ENCODE results near the gene TTC12.

- no peak for TF ChIP-seq CTCF (optimal IDR thresholded peaks at IDR 0.05 in 1 of 3, IDR thresholded peaks at IDR 0.05 in 1 of 3, conservative IDR thresholded peaks at IDR 0.05 in 1 of 3; ENCODE audit: extremely low read depth in 1 of 3, insufficient read depth in 2 of 3, low read length in 3 of 3)
- TF ChIP-seq EZH2 (IDR thresholded peaks at IDR 0.05; ENCODE audit: low read length) = no peak
Measured at GRCh38 chr11:113373981-113374560, 59.7 kb downstream of the TTC12 start.

All from keratinocyte (primary cell).